IPS-NIHi7 (cell line): ENCODE results near the gene HOXB8.
A peak's percentile ranks its signal among the peaks of the same experiment; 100 is the strongest.

Experiments used
- DNase-seq: peaks from one replicate; pipeline ENCODE4 v3.0.0; 2012; ENCODE audit warnings: mixed read lengths; ENCODE audit errors: extremely low spot score

Gene HOXB8

DNA sequence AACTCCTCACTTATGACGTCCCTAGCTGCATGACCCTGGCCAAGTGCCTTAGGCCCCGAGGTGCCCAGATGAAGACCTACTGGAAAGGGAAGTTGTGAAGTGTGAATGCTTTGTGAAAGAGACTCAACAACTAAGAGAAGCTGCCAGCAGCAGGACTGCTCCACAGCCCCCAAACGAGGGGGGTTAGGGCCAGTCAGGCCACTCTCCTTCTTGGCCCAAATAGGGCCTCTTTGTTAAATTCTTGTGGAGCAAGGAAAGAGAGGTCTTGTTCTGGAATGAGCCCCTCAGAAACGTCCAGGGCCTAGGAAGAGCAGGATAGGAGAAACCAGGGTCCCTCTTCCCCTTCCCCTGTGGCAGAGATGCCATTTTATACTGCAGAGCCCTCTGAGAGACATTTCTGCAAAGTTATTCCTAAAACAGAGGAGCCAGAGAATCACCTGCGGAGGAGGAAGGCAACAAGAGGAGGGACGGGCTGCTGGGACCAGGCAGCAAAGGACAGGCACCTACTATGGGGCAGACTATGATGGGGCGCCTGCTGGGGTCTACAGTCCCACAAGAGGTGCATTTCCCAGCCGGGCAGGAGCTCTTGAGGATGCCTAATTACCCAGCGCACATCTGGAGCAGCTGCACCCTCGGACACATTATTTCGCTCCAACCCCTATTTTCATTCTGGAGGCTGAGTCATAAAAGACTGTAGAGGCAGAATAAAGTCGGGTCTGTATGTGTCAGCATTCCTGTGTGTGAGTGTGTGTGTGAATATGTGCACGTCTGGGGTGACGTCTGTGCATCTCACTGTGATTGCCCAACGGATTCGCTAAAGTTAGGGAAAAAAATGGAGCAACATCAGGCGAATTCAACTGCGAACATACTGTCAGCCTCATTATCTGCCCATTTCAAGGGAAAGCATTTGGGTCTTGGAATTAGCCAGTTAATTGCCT lies 22.5 kb upstream of the HOXB8 start:
- no peak for DNase-seq

DNA sequence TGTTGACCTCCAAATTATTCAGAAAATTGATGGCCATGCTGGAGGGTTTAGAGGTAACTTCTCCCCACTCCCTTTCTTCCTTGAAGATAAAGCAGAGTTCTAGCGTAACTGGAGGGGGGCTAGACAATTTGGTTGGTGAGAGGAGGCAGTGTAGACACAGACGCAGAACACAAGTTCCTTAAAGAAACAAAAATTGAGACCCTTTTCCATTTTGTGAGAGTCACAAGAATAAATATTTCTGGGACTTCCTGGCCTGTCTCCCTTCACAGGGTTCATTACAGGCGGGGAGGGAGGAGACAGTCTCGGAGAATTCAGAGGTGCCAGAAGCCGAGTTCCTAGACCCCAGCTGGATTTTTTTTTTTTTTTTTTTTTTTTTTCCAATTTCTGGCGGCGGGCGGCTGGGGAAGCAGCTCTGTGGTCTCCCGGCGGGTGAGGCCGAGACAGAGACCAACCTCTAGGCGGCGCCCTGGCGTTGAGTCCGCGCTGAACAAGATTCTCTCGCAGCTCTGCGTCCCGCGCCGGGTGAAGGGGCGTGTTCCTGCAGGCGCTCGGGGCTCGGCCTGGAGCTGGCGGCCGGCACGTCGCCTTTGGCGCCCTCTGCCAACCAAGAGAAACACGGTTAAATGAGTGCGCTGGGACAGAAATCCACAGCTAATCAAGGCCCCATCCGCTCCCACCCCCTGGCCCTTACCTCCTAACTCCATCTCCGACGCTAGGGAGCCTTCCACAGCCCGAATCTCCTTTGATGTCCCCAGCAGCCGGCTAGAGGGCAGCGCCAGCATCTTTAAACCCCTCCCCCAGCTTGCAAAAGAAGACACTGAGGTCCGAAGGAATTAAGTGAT lies 21.3 kb upstream of the HOXB8 start:
- DNase-seq, result peak; percentile 93

DNA sequence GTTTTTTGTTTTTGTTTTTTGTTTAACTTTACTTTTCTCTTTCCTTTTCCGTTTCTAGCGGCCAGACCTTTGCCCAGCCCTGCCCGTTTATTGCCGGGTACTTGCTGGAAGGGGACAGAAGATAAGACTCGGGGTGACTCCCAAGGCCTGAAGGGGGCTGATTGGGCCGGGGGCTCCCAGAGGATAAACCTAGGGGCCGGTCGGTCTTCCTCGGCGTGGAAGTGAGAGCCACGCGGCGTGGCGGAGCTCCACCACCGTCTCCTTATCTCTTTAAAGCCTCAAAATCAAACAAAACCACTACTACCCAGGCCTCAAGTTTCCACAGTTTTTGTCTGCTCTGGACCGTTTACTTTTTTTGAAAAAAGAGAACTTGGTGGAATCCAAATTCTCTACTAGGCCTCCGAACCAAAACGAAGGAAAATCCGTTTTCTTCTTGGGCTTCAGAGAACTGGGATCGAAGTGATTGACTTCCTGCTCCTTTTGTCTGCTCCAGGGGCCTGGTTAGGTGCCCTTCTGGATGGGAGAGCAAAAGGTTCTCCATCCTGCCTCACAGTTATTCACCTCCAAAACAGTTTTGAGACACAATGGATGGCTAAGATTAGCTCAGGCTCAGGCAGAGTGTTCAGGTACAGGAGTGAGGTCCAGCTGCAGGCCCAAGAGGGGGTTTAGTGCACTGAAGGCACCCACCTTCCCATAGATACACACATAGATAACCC lies 19.6 kb upstream of the HOXB8 start:
- no peak for DNase-seq

DNA sequence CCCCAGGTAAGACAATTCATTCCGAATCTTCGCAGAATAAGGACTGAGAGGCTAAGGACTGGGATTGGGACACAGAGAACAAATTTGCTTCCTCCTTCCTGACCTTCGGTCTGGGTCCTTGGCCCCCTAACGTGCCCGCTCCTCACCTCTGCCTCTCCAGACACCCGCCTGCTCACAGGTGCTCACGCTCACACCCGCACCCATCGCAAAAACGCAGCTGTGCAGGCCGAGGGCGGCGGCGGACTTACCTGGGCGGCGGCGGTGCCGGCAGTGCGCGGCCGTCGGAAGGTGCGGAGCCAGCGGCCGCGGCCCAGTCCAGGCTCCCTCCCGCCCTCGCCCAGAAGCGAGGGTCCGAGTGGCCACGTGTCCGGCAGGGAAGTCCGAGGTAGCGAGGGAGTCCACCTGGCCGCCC lies 18.2 kb upstream of the HOXB8 start:
- no peak for DNase-seq

DNA sequence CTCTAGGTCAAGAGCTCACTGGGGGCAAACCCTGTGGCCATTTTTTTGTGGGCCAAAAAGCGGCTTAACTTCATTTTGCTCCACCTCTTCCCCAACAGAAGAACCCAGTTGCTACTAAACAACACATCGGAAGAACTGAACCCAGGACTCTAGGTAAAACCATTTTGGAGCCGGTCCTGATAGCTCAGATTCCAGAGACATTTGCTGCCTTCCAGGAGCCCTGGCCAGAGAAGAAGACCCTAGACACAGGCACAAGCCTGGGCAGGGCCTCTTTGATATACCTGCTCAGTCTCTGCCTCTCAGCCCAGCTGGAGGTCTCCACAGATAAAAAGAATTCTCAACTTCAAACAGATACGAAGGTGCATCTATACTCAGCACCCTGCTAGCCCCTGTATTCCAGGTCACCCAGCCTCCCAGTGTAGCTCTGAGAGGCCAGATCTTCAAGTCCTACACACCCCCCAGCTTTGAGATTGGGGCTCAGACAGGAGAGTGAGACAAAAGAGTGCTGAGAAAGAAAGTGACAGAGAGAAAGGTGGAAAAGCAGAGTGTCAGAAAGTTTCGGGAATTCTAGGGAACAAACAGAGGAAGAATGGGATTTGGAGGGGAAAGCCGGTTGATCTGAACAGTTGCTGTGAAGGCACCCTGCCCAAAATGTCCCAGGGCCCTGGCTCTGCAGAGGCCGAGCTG lies 17.6 kb upstream of the HOXB8 start:
- no peak for DNase-seq

DNA sequence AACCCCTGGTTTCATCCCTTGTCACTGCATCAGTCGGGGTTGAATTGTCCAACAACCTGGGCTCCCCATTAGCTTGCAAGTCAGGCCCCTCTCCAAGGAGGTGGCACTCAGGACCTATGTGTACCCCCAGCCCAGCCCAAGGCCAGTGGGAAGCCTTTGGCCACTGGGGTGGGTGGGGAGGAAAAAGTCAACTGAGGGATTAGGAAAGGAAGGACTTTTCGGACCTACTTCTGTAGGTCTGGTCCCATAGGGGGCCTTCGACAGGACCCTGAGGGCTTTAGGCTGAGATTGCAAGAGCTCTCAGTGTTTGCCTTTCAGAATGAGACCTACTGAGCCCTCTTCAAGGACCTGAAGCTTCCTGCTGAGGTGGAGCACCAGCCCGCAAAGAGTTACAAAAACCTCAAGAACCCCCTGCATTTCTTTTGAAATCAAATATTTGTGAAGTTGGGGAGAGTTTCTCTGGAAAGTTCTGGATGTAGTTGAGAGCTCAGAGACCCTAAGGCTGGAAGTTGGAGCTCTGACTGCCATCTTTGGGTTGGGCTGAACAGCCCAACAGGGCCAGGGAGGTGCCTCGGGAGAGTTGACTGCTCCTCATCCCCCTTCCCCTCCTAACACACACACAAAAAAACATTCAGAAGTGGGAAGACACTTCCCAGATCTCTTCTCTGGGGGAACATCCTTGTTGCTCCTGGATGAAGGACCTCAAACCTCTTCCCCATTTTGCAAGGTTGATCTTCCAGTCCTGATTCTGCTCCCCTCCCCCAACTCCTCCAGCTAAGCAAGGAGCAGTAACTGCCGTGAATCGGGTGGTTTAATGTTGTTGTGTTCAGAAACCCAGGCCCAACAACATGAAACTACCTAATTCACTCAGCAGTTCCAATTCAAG lies 16.8 kb upstream of the HOXB8 start:
- DNase-seq, result no peak

DNA sequence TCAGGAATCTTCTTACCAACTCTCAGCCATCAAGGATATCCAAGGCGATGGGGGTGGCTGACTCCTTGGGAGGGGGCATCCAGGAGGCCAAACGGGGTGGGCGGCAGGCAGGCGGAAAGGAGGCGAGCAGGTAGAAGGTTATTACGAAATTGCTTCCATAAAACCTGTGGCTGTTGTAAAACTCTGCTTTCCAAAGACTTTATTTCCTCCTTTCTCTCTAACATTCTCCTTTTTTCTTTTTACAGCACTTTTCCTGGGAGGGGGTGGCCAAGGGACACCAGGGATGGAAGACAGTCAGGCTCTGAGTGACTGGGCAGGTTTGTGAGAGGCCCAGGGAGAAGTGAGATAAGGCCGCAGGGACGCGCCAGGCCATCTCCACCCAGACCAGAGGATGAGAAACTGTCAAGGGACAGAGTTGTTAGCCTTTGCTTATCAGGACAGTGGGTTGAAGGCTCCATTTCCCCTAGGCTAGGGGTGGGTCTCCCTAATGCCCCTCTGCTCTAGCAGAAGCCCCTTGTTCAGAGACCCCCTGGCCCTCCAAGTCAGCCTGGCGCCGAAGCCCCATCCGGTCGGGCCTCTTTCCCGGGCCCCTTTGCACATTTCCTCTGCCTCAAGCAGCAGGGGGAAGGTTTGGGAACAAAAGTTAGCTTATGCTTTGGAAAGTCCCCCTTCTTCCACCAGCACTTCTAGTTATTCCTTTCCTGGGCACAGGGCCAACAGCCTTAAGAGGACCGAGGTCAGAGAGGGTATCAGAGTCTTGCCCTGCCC lies 16.0 kb upstream of the HOXB8 start:
- no peak for DNase-seq

DNA sequence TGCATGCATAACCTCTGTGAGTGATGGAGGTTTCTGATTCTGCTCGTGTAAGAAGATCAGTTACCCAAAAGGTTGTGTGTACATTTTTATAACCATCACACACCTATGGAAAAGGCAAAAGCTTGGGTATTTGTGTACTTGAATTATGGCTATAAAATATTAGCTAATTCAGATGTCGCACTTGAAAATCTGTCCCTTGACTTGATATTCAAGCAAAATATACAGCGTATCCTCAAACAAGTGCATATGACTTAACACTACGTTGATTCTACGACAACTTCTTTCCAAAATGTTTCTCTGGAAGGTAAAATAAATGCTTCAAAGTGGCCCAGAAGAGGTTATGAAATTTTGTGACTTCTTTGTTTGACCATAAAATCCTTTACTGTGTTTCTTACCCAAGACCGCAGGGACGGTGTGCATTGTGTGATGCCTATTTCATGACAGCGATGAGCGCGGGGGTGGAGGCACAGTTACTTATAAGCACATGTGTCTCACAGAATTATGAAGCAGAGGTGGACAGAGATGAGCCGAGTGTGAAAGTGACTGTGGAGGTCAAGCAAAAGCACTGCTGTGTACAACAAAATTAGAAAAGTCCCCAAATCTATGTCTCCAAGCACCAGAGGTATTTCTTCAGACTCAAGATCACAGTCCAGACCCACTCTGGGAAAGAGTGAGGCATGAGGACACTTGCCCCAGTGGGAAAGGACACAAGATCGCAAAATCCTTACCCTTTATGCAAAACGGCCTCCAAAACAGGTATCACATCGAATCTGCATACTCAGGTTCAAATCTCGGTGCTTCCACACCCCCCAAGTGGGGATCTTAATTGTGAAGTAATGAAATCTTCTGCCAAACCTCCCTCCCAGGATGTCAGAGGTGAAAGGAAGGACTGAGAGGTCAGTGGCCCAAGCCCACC lies 15.2 kb upstream of the HOXB8 start:
- DNase-seq, result no peak

DNA sequence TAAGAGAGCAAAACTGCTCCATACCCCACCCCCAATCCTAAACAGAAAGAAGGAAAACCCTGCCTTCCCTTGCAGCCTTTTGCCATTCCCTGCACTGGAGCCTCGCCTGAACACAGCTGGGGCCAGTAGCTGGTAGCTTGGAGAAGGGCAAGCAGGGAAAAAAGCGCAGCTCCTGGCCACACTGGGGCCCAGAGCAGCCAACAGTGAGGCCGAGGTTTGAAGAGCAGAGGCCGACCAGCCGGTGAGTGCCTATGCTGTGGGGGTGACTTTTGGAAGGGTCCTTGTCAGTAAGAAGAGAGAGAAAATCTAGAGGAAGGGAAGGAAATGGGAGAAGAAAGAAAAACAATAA lies 14.3 kb upstream of the HOXB8 start:
- no peak for DNase-seq

DNA sequence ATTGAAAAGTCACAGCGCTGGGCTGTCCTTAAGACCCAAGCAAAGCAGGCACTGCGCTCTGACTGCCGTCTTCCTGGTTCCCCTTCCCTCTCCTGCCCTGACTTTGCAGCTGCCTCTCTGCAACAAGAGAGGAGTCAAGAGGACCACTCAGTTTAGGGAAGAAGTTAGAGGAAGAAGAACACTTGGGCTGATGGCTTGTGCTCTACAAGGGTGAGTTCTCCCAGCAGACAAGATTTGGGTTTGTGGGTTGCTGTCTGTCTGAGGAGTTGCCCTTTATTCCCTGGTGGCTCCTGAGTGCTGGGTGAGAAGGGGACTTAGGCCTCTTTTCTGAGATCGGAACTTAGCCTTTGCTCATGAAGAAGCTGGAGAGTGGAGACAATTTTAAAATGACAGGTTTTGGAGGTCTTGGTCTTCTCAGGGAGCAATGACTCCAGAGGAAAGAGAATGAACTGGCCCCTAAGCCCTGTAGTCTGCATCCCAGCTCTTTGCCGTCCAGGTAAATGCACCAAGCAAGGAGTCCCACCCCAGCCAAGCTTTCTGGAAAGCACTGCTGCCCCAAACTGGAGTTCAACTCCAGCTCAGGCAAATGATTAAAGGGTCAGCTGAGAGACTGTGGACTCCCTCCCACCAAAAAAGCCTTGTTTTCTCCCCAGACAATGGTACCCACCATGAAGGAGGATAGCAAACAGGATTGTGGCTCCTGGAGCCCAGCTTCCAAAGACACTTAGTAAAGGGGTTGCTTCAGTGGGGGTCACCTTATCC lies 13.7 kb upstream of the HOXB8 start:
- no peak for DNase-seq

DNA sequence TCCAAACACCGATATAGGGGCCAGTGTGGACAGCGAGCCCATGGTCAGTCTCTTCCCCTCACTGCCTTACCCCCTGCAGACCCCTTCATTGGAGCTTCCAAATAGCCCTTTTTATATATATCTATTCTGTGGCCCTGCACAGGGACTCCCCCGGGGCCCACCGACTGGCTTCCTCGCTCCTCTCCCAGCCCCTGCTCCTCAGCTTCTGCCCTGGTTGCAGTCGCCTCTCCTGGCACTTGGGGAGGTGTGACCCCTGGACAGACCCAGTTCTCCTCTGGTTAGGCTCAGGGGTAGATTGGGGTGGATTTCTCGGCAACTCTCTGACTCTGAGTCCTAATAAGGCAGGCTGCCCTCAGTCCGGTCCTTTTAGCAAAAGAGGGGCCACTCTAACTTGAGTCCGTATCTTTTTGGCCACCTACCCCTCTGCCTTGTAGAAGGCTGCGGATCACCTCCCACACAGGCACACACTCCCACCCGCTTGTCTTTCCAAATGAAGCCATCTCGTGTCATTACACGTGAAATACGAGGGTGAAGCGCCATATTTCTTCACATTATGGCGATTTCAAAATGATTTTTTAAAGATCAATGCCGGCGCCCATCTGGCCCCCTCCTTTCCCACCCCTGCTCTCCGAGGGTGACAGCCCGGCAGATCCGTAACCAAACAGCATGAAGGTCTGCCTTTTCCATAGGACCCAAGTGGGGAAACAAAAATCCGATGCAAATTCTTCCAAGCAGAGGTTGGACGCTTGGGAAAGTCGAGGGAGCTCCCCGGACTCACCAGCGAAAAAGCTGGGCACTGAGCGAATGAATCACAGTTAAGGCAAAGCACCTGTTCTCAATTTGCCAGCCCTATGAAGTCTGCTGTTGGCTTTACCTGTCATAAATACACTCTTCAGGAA lies 12.8 kb upstream of the HOXB8 start:
- DNase-seq, result no peak

DNA sequence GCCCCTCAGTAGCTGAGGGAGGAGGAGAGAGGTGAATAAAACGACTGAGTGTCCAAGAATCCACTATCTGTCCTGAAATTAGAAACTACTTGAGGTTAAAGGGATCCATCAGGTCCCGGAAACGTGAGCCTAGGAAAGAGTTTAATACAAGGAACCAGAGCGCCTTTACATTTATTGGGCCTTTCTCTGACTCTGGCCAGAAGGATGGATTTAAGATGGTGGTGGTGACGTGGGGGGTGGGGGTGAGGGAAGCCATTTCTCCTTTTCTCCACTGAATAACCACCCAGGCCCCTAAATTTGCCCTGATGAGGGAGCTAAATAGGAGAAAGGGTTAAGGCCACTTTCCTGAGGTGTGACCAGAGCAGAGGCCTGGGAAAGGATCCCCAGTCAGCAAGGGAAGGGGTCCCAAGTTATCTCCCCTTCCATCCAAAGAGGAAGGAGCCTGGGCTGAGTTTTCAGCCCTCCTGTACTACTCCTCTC lies 12.1 kb upstream of the HOXB8 start:
- DNase-seq, result no peak

DNA sequence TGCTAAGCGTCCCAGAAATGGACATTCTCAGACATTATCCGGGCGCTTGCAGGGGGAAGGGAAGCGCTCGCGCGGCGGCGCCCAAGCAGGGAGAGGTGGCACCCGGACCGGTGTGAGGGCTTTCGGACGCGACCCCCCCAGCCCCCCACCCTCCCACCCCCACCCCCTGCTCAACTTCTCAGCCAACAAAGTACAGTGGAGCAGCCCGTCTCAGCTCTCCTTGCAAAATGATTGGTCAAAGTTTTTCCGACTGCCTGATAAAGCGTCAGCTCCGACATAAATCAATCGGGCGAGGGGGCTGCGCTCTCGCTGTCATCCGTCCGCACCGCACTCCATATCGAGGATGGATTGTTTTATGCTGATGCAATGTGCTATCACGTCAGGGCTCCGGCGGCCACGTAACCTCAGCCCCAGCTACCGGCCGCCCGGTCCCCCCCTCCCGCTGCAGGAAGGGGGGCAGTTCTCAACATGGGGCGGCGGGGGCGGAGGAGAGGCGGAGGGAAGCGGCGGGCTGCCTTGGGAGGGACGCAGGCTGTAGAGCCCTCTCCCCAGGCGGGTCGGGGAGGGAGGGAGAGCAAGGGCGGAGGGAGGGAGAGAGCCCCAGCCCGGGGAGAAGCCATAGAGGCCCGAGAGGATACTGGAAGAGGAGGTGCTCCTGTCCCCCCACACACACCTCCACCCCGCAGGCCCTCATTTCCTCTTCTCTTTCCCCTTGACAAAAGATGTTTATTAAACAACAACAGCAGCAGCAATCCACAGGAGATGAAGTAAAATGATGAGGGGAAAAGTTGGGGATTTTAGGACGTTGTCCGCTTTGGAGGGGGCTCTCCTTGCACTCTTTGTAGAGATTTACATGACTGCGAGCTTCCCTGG lies 11.4 kb upstream of the HOXB8 start, which contains the start of gene HOXB9:
HOXB9 (minus strand) TSS at position 114 of the 873 bp plus-strand sequence; CDS start at position 25, 89 bp downstream.
- peak; percentile 68 for DNase-seq

DNA sequence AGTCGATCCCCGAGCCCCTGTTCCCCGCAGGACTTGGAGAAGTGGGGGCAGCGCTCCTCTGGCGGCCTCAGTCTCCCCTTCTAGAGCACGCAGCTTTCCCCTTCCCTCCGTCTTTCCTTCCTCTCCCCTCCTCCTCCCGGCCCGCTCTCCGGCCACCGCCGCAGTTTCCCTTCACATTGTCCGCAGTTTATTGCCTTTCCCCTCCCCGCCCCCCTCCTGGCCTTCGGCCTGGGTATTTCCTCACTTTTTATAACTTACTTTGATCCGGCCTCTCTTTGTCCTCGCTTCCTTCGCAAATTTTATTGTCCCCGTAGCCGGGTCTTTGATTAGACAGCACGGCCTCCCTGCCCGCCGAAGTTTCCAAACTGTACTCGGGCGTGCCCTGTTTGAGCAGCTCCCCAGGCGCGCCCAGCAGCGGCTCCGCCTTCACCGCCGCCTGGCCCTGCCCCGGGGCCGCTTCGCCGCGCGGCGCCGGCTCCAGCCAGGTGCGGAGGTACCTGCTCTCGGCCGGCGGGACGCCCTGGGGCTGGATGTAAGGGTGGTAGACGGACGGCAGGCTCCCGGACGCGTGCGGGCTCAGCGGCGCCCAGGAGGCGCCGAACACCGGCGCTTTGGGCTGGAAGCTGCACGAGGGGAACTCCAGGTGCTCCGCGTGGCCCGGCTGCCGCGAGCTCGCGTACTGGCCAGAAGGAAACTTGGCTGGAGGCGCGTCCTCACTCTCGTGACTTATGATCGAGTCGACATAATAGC lies 10.6 kb upstream of the HOXB8 start:
- DNase-seq, result peak; percentile 65
